GM23338 (cell line): Measurements from ENCODE around the gene PPFIBP2. TPM values are rescaled to one million over a fixed set of nuclear protein-coding genes. Genes with fewer than 3 reads are reported as not detected.

Source experiments
- ATAC-seq: fragments of 200-7000 bp; cut with Tn5 transposase; 3 replicates; pipeline ENCODE4 v1.9.1; 2020
- DNase-seq: peaks from one replicate; pipeline ENCODE4 v3.0.0-alpha.2; 2015; ENCODE audit warnings: low spot score
- H2AFZ ChIP-seq: fragments of 200-600 bp; sonication (generic); 2 replicates; pipeline ENCODE4 v1.8.0; 2016; ENCODE audit warnings: antibody characterized with exemption, mild to moderate bottlenecking, moderate library complexity
- H3F3A ChIP-seq: fragments of 200-600 bp; sonication (generic); replicated peaks from 2 replicates; pipeline ENCODE4 v1.8.0; 2017; ENCODE audit warnings: antibody characterized with exemption, mixed run types, low read depth
- H3K27ac ChIP-seq: fragments of 200-600 bp; sonication (generic); 2 replicates; pipeline ENCODE4 v1.6.1; 2016; ENCODE audit warnings: low read depth
- H3K27me3 ChIP-seq: fragments of 200-600 bp; sonication (generic); 2 replicates; pipeline ENCODE4 v1.8.0; 2016; ENCODE audit warnings: mild to moderate bottlenecking, mixed run types, moderate library complexity; ENCODE audit not compliant: insufficient read depth
- H3K36me3 ChIP-seq: fragments of 200-600 bp; sonication (generic); 2 replicates; pipeline ENCODE4 v1.8.0; 2016; ENCODE audit warnings: mild to moderate bottlenecking; ENCODE audit not compliant: insufficient read depth
- H3K4me1 ChIP-seq: fragments of 200-600 bp; sonication (generic); 2 replicates; pipeline ENCODE4 v1.8.0; 2016; ENCODE audit warnings: mild to moderate bottlenecking, moderate library complexity; ENCODE audit not compliant: insufficient read depth
- H3K4me2 ChIP-seq: fragments of 200-600 bp; sonication (generic); 2 replicates; pipeline ENCODE4 v1.7.1; 2017; ENCODE audit warnings: mixed run types
- H3K4me3 ChIP-seq: fragments of 200-600 bp; sonication (generic); 2 replicates; pipeline ENCODE4 v1.6.1; 2016; ENCODE audit warnings: mixed run types
- H3K79me2 ChIP-seq: fragments of 200-600 bp; sonication (generic); replicated peaks from 2 replicates; pipeline ENCODE4 v1.8.0; 2017; ENCODE audit warnings: mild to moderate bottlenecking; ENCODE audit not compliant: insufficient read depth
- H3K9me2 ChIP-seq: fragments of 200-600 bp; sonication (generic); 2 replicates; pipeline ENCODE4 v1.8.0; 2017; ENCODE audit not compliant: insufficient read depth
- H4K20me1 ChIP-seq: fragments of 200-600 bp; sonication (generic); replicated peaks from 2 replicates; pipeline ENCODE4 v1.8.0; 2017; ENCODE audit warnings: mild to moderate bottlenecking; ENCODE audit not compliant: insufficient read depth
- H3K27ac Mint-ChIP-seq: 2 replicates; pipeline ENCODE4 v1.8.0; 2020; ENCODE audit warnings: inconsistent platforms, mild to moderate bottlenecking, moderate library complexity, mixed read lengths
- H3K27me3 Mint-ChIP-seq: 3 replicates; pipeline ENCODE4 v1.8.0; 2022; ENCODE audit warnings: low read depth, mild to moderate bottlenecking, moderate library complexity, mixed read lengths, inconsistent platforms; ENCODE audit not compliant: insufficient read depth, poor library complexity
- H3K36me3 Mint-ChIP-seq: 3 replicates; pipeline ENCODE4 v1.8.0; 2021; ENCODE audit warnings: low read depth, mild to moderate bottlenecking, inconsistent platforms, moderate library complexity, mixed read lengths
- H3K4me1 Mint-ChIP-seq: 3 replicates; pipeline ENCODE4 v1.8.0; 2020; ENCODE audit warnings: mild to moderate bottlenecking, inconsistent platforms, mixed read lengths
- H3K4me3 Mint-ChIP-seq: 3 replicates; pipeline ENCODE4 v1.8.0; 2021; ENCODE audit warnings: moderate library complexity, mild to moderate bottlenecking, inconsistent platforms, mixed read lengths
- H3K9me3 Mint-ChIP-seq: 3 replicates; pipeline ENCODE4 v1.8.0; 2020; ENCODE audit warnings: moderate library complexity, mild to moderate bottlenecking, inconsistent platforms, mixed read lengths
- CREB1 ChIP-seq: fragments of 250-450 bp; sonication (Bioruptor Pico); IDR thresholded peaks from 2 replicates; pipeline ENCODE4 v1.5.0; 2020; ENCODE audit warnings: low read depth, mild to moderate bottlenecking, moderate library complexity
- JUNB ChIP-seq: IDR thresholded peaks from one replicate; pipeline ENCODE4 v1.6.1; 2016; ENCODE audit warnings: antibody characterized with exemption; ENCODE audit not compliant: unreplicated experiment
- NANOG ChIP-seq: IDR thresholded peaks from 2 replicates; pipeline ENCODE4 v1.6.1; 2016; ENCODE audit warnings: antibody characterized with exemption, borderline replicate concordance
- POLR2AphosphoS5 ChIP-seq: IDR thresholded peaks from 2 replicates; pipeline ENCODE4 v1.6.1; 2016; ENCODE audit warnings: antibody characterized with exemption, low read depth
- ZNF114 ChIP-seq: fragments of 250-450 bp; sonication (Bioruptor Pico); IDR thresholded peaks from 2 replicates; pipeline ENCODE4 v1.5.0; 2020; ENCODE audit warnings: mild to moderate bottlenecking, moderate library complexity
- polyA plus RNA-seq: library from polyadenylated mRNA; unstranded; fragments of >200 nt; fragmentation: Nextera tagmentation; extraction: Ambion mirVana; gene quantifications from 2 replicates; pipeline ENCODE4 v1.2.1, GENCODE V29; 2016
- total RNA-seq: library from RNA; depleted of rRNA; stranded (reverse); fragments of >200 nt; shearing (Covaris generic); gene quantifications from 2 replicates; pipeline ENCODE4 v1.2.3, GENCODE V29; 2014
- TF ChIP-seq, protein P1 (sequence below): fragments of 250-450 bp; sonication (Bioruptor Pico); IDR thresholded peaks from 2 replicates; pipeline ENCODE4 v1.5.0; 2020; ENCODE audit warnings: mild to moderate bottlenecking, moderate library complexity
- TF ChIP-seq, protein P2 (sequence below): IDR thresholded peaks from 2 replicates; pipeline ENCODE4 v1.6.1; 2016; ENCODE audit warnings: antibody characterized with exemption
- TF ChIP-seq, protein P3 (sequence below), 2 experiments: fragments of 200-600 bp in 1 of 2; sonication (generic) in 1 of 2; conservative IDR thresholded peaks; 2 replicates each; pipeline versions ENCODE4 v1.5.1 to v1.6.1; 2016 to 2017; ENCODE audit warnings: antibody characterized with exemption in 2 of 2, low read depth in 2 of 2, mild to moderate bottlenecking in 2 of 2, moderate library complexity in 1 of 2
- TF ChIP-seq, protein P4 (sequence below): IDR thresholded peaks from one replicate; pipeline ENCODE4 v1.6.1; 2018; ENCODE audit warnings: antibody characterized with exemption; ENCODE audit not compliant: unreplicated experiment

Gene PPFIBP2
- total and polyA plus RNA-seq, 2 experiments from 2014 or later, result 7.1 to 14.8 TPM

DNA sequence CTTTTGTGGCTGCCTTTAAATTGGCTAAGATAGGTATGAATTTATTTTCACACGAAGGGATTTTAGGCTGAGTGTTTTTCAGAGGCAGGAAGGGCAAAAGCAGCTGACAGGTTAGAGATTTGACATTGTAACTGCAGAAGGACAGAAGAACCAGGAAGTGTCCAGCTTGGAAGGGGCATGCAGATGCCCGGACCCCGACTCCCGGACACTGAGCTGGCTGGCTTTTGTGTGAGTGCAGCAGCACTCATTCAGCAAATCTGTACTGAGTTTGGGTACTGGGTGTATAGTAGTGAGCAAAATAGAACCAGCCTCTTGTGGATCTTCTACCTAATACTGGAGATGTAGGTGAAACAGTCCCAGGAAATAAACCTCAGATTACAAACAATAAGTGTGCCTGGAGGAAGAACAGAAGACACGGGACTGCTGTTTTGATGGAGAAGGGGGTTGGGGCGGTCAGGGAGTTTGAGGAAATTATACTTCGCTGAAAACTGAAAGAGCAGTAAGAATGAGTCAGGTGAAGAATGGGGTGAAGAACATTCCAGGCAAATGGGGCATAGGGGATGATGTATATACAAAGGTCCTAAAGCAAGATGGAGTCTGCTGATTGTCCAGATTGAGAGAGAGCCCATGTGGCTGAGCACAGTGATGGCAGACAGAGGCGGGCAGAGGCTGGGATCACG lies 64.6 kb downstream of the PPFIBP2 start:
- H3K36me3 Mint-ChIP-seq, result no peaks in the 10 kb centered on the region
- no peaks in the 10 kb centered on the region for H3K79me2 ChIP-seq
- H3K36me3 ChIP-seq, result no peaks in the 10 kb centered on the region
- H4K20me1 ChIP-seq, result no peaks in the 10 kb centered on the region
- H3K4me1 Mint-ChIP-seq, result peaks cover 72% of the 10 kb centered on the region
- TF ChIP-seq, protein P1, sequence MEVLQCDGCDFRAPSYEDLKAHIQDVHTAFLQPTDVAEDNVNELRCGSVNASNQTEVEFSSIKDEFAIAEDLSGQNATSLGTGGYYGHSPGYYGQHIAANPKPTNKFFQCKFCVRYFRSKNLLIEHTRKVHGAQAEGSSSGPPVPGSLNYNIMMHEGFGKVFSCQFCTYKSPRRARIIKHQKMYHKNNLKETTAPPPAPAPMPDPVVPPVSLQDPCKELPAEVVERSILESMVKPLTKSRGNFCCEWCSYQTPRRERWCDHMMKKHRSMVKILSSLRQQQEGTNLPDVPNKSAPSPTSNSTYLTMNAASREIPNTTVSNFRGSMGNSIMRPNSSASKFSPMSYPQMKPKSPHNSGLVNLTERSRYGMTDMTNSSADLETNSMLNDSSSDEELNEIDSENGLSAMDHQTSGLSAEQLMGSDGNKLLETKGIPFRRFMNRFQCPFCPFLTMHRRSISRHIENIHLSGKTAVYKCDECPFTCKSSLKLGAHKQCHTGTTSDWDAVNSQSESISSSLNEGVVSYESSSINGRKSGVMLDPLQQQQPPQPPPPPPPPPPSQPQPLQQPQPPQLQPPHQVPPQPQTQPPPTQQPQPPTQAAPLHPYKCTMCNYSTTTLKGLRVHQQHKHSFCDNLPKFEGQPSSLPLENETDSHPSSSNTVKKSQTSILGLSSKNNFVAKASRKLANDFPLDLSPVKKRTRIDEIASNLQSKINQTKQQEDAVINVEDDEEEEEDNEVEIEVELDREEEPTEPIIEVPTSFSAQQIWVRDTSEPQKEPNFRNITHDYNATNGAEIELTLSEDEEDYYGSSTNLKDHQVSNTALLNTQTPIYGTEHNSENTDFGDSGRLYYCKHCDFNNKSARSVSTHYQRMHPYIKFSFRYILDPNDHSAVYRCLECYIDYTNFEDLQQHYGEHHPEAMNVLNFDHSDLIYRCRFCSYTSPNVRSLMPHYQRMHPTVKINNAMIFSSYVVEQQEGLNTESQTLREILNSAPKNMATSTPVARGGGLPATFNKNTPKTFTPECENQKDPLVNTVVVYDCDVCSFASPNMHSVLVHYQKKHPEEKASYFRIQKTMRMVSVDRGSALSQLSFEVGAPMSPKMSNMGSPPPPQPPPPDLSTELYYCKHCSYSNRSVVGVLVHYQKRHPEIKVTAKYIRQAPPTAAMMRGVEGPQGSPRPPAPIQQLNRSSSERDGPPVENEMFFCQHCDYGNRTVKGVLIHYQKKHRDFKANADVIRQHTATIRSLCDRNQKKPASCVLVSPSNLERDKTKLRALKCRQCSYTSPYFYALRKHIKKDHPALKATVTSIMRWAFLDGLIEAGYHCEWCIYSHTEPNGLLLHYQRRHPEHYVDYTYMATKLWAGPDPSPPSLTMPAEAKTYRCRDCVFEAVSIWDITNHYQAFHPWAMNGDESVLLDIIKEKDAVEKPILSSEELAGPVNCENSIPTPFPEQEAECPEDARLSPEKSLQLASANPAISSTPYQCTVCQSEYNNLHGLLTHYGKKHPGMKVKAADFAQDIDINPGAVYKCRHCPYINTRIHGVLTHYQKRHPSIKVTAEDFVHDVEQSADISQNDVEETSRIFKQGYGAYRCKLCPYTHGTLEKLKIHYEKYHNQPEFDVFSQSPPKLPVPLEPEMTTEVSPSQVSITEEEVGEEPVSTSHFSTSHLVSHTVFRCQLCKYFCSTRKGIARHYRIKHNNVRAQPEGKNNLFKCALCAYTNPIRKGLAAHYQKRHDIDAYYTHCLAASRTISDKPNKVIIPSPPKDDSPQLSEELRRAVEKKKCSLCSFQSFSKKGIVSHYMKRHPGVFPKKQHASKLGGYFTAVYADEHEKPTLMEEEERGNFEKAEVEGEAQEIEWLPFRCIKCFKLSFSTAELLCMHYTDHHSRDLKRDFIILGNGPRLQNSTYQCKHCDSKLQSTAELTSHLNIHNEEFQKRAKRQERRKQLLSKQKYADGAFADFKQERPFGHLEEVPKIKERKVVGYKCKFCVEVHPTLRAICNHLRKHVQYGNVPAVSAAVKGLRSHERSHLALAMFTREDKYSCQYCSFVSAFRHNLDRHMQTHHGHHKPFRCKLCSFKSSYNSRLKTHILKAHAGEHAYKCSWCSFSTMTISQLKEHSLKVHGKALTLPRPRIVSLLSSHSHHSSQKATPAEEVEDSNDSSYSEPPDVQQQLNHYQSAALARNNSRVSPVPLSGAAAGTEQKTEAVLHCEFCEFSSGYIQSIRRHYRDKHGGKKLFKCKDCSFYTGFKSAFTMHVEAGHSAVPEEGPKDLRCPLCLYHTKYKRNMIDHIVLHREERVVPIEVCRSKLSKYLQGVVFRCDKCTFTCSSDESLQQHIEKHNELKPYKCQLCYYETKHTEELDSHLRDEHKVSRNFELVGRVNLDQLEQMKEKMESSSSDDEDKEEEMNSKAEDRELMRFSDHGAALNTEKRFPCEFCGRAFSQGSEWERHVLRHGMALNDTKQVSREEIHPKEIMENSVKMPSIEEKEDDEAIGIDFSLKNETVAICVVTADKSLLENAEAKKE (CRISPR knock-in tag), result no peak
- TF ChIP-seq, protein P2, sequence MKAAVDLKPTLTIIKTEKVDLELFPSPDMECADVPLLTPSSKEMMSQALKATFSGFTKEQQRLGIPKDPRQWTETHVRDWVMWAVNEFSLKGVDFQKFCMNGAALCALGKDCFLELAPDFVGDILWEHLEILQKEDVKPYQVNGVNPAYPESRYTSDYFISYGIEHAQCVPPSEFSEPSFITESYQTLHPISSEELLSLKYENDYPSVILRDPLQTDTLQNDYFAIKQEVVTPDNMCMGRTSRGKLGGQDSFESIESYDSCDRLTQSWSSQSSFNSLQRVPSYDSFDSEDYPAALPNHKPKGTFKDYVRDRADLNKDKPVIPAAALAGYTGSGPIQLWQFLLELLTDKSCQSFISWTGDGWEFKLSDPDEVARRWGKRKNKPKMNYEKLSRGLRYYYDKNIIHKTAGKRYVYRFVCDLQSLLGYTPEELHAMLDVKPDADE, result no peak
- TF ChIP-seq CREB1 (CRISPR knock-in tag) (no peak), JUNB (no peak), POLR2AphosphoS5 (no peak), ZNF114 (CRISPR knock-in tag) (no peak), NANOG (no peak)
- TF ChIP-seq, protein P3, sequence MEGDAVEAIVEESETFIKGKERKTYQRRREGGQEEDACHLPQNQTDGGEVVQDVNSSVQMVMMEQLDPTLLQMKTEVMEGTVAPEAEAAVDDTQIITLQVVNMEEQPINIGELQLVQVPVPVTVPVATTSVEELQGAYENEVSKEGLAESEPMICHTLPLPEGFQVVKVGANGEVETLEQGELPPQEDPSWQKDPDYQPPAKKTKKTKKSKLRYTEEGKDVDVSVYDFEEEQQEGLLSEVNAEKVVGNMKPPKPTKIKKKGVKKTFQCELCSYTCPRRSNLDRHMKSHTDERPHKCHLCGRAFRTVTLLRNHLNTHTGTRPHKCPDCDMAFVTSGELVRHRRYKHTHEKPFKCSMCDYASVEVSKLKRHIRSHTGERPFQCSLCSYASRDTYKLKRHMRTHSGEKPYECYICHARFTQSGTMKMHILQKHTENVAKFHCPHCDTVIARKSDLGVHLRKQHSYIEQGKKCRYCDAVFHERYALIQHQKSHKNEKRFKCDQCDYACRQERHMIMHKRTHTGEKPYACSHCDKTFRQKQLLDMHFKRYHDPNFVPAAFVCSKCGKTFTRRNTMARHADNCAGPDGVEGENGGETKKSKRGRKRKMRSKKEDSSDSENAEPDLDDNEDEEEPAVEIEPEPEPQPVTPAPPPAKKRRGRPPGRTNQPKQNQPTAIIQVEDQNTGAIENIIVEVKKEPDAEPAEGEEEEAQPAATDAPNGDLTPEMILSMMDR (conservative IDR thresholded peaks at IDR 0.05; ENCODE audit: low read depth in 2 of 2), result no peak
- TF ChIP-seq, protein P4, sequence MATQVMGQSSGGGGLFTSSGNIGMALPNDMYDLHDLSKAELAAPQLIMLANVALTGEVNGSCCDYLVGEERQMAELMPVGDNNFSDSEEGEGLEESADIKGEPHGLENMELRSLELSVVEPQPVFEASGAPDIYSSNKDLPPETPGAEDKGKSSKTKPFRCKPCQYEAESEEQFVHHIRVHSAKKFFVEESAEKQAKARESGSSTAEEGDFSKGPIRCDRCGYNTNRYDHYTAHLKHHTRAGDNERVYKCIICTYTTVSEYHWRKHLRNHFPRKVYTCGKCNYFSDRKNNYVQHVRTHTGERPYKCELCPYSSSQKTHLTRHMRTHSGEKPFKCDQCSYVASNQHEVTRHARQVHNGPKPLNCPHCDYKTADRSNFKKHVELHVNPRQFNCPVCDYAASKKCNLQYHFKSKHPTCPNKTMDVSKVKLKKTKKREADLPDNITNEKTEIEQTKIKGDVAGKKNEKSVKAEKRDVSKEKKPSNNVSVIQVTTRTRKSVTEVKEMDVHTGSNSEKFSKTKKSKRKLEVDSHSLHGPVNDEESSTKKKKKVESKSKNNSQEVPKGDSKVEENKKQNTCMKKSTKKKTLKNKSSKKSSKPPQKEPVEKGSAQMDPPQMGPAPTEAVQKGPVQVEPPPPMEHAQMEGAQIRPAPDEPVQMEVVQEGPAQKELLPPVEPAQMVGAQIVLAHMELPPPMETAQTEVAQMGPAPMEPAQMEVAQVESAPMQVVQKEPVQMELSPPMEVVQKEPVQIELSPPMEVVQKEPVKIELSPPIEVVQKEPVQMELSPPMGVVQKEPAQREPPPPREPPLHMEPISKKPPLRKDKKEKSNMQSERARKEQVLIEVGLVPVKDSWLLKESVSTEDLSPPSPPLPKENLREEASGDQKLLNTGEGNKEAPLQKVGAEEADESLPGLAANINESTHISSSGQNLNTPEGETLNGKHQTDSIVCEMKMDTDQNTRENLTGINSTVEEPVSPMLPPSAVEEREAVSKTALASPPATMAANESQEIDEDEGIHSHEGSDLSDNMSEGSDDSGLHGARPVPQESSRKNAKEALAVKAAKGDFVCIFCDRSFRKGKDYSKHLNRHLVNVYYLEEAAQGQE, result no peak
- peak overlapping the region; percentile 73 for H3K4me2 ChIP-seq
- H3K9me2 ChIP-seq, result 0 out of 2 replicates have a peak, but pooled peaks cover 3% of the 10 kb centered on the region
- peak overlapping the region; percentile 25; the same call in 1 of the 2 replicates for H3K4me3 ChIP-seq
- peak overlapping the region; percentile 26 for H3K4me3 Mint-ChIP-seq
- no peaks in the 10 kb centered on the region for H3K27me3 ChIP-seq
- H2AFZ ChIP-seq, result no peak overlapping the region
- DNase-seq (no peak), ATAC-seq (no peak)
- H3F3A ChIP-seq, result 0 out of 2 replicates have a peak, but pooled peaks cover 6% of the 10 kb centered on the region
- H3K27ac Mint-ChIP-seq, result peak overlapping the region; percentile 94
- no peaks in the 10 kb centered on the region for H3K9me3 Mint-ChIP-seq
- H3K27me3 Mint-ChIP-seq, result peaks cover 18% of the 10 kb centered on the region
- H3K4me1 ChIP-seq, result peaks cover 60% of the 10 kb centered on the region
- peak overlapping the region; percentile 93 for H3K27ac ChIP-seq
